HG03139 (cell line): ENCODE data around the gene PCBP3.
"Not testable (repeated sequence)": the region's sequence is repeated elsewhere in the genome, so short reads cannot be mapped to it uniquely, and the experiment has no call there.

Experiments used
- ATAC-seq: cut with Tn5 transposase; IDR thresholded peaks from one replicate; pipeline ENCODE4 v1.9.1; 2021; ENCODE audit not compliant: unreplicated experiment

Gene PCBP3

GRCh38 chr21:45870421-45870820 lies 226.9 kb downstream of the PCBP3 start:
- ATAC-seq: no peak

DNA sequence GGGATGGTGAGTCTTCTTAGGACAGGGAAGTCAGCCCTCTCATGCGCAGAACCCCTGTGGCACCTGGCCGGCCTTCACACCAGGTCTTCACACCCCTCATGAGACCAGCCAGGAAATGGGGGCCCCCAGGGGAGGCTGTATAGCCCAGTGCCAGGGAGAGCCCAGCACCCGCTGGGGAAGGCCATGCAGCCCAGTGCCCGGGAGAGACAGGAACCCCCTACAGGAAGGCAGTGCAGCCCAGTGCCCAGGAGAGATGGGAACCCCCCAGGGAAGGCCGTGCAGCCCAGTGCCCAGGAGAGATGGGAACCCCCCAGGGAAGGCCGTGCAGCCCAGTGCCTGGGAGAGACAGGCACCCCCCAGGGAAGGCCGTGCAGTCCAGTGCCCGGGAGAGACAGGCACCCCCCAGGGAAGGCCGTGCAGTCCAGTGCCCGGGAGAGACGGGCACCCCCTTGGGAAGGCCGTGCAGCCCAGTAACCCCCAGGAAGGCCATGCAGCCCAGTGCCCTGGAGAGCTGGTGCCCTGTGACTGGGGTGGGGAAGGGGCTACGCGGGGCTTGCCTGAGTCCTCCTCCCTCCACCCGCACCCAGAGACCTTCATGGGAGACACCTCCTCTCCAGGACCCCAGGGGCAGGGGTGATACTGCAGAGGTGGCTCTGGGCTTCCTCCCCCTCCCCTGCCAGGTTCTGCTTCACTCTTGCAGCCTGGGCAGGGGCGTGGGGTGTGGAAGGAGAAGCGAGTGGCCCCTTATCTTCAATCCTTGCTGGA lies 227.5 kb downstream of the PCBP3 start:
- ATAC-seq: no peak

- ATAC-seq: no peak
These were observed 228.2 kb downstream of the PCBP3 start for GRCh38 chr21:45871616-45872236.

GRCh38 chr21:45872471-45872870 lies 228.9 kb downstream of the PCBP3 start:
- ATAC-seq: no peak

GRCh38 chr21:45872902-45873301 lies 229.4 kb downstream of the PCBP3 start:
- ATAC-seq: no peak

DNA sequence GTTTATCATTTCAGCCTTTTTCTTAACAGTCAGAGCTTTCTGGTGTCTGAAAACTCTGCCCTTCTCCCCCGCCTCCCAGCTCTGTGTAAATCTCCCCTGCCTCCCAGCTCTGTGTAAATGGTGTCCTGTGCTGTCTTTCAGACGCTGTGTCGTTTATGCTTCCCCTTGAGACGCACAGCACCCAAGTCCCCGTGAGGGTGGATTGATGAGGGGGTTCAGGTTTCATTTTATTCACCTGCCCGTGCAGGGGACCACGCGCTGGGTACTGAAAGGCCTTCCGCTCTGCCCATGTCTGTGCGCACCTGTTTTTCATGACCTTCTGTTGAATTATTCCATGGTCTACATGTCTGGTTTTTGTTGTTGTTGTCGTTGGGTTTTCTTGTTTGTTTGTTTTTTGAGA lies 229.9 kb downstream of the PCBP3 start:
- ATAC-seq: no peak

DNA sequence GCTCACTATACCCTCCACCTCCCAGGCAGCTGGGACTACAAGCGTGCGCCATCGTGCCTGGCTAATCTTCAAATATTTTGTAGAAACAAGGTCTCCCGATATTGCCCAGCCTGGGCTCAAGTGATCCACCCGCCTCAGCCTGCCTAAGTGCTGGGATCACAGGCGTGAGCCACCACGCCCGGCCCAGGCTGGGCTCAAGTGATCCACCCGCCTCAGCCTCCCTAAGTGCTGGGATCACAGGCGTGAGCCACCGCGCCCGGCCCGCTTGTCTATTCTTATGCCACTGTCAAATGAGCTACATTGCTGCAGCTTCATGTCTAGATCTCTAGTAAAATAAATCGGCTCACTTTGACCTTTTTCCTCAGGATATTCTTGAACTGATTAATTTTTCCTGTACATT lies 230.3 kb downstream of the PCBP3 start:
- no peak for ATAC-seq

DNA sequence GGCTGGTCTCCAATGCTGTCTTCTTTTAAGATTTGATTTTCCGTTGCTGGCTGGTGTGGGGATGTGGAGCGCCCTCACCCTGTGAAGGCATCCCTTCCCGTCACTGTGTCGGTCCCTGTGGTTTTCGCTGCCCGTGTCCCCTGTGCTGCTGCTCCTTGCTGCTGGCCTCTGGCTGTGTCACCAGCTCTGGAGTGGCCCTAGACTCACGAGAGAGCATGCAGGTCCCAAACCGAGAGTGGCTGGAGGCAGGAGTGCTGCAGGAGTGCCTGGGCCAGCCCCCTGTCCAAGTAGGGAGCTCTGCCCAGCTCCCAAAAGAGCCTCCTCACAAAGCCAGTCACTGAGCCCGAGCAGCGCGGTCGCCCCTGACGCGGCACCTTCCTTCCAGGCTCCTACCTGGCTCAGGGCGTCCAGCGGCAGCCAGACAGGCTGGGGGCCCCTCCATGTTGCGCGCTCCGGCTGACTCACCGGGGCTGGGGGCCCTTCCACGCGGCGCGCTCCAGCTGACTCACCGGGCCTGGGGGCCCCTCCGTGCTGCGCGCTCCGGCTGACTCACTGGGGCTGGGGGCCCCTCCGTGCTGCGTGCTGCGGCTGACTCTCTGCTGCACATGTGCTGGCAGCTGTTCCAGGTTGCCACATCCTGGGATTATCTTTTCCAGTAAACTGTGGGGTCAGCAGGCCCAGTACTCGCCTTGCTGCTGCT lies 231.3 kb downstream of the PCBP3 start:
- no peak for ATAC-seq

DNA sequence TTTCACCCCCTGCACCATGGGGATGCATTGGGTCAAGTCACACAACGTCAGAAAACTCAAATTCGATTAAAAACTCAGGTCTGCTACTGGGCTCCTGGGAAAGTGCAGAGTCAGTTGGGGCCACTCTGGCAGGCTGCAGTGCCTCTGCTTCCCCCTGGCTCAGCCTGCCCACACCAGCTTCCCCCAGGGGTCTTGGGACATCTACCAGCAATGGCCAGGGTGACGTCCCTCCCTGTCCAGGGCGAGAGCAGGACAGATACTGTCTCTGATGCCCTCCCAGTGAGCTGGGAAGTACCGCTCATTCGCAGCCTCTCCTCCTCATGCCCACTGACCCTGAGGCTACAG lies 231.9 kb downstream of the PCBP3 start:
- no peak for ATAC-seq

GRCh38 chr21:45875881-45876280 lies 232.4 kb downstream of the PCBP3 start:
- ATAC-seq: no peak

DNA sequence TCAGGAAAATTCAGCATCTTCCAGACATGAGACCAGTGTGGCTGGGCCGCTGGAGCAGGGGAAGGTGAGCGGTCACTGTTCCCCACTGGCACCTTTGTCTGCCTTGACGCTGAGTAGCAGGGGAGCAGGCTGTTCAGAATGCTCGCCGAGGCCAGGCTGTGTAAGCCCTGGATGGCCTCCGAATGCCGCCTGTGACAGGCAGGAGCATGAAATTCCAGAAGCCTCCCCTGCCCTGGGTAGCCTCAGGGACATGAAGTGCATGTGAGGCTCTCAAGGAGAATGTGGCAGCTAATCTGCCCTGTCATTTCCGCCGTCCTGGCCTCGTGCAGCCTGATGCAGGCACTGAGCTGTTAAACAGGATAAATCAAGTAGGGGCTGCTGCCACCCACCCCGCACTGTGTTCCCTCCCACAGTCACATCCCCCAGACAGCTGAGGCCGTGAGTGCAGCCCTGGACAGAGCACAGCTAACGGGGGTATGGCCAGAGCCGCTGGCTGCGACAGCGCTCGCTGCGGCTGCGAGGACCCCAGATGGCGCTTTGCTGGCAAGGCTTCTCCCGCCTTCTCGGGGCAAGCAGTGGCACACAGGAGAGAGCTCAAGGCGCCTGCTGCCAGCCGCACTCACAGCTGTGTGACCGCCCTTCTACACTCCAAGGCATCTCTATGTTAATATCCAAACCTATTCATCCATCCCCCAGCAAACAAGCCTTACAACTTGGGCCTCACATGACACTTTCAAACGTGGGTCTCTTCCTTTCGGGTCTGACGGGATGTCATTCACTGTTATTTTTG lies 233.1 kb downstream of the PCBP3 start:
- ATAC-seq: no peak

GRCh38 chr21:45877171-45877438 lies 233.6 kb downstream of the PCBP3 start:
- ATAC-seq: no peak

- no peak for ATAC-seq
These were observed 234.4 kb downstream of the PCBP3 start for GRCh38 chr21:45877821-45878469.

DNA sequence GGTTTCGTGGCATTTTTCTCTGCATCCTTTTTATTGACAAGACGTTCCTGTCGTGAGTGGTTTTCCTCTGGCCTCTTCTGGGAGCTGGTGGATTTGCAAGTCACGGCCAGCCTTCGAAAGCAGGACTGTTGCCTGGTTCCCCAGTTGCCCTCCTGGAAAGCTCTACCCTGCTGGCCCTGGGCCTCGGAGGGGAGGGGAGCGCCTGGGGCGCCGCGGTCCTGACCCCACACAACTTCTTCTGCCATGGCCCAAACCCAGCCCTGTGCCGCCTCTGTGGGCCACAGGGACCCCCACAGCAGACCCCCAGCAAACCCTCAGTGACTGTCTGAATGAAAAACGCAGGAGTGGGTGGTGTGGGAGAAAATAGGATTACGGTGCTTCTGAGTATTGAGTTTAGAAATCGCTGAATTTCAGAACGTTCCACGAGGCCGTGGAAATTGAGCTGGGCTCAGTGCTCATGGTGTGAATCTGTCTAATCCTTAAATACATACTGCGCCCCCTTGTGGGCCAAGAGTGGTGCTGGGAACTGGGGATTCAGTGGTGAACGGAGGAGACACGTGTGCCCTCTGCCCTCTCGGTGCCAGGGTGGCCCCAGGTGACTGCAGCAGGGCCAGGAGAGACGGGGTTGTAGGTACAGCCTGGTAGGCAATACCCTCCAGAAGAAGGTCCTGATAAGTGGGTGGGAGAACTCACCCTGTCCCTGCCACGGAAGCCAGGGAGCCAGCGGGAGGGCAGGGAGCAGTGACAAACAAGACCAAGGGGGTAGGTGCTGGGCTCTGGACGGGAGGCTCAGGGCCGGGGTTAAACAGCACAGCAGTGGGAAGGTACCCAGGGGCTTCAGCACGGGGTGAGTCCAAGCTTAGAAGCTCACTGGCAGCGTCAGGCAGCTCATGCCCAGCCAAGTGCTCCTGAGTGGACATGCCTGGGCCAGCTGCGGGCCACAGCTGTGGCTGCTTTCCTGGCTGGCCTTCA lies 236.9 kb downstream of the PCBP3 start:
- ATAC-seq: no peak

- ATAC-seq: no peak
These were observed 239.1 kb downstream of the PCBP3 start for GRCh38 chr21:45882645-45883044.

- ATAC-seq: no peak
These were observed 239.6 kb downstream of the PCBP3 start for GRCh38 chr21:45883090-45883489.

DNA sequence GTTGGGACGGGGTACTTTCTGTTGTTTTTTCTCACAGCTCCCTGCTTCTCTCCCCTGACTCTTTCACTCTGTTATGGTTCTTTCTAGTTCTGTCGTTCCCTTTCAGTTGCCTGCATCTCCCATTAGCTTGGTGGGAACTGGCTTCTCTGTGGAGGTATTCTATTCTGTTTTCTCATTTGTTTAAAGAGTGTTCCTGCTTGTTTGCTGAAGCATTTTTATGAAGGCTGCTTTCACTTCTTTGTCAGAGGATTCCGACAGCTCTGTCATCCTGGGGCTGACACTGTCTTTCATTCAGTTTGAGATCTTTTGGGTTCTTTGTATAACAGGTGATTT lies 242.0 kb downstream of the PCBP3 start:
- no peak for ATAC-seq

DNA sequence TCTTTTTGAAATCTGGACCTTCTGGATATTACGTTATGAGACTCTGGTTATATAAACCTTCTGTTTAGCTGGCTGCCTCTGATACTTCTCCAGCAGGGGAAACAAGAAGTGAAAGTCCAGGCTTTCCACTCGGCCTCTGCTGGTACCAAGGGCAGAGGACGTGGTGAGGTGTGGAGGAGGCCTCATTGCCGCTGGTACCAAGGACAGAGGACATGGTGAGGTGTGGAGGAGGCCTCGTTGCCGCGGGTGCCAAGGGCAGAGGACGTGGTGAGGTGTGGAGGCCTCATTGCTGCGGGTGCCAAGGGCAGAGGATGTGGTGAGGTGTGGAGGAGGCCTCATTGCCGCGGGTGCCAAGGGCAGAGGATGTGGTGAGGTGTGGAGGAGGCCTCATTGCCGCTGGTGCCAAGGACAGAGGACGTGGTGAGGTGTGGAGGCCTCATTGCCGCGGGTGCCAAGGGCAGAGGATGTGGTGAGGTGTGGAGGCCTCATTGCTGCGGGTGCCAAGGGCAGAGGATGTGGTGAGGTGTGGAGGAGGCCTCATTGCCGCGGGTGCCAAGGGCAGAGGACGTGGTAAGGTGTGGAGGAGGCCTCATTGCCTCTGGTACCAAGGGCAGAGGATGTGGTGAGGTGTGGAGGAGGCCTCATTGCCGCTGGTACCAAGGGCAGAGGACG lies 242.5 kb downstream of the PCBP3 start:
- not testable (repeated sequence) for ATAC-seq

GRCh38 chr21:45886610-45887026 lies 243.1 kb downstream of the PCBP3 start:
- no peak for ATAC-seq
